Psoas muscle (tissue), 8 donors: ENCODE data around the gene ACOT11. TPM values are rescaled to one million over a fixed set of nuclear protein-coding genes. Genes with fewer than 3 reads are reported as not detected.

Source experiments
- ATAC-seq, 4 donors: fragments of 200-7000 bp; cut with Tn5 transposase; one replicate each; pipeline ENCODE4 v1.9.1; 2020; ENCODE audit warnings: moderate library complexity in 3 of 4, mild to moderate bottlenecking in 2 of 4
- DNase-seq, 2 donors: peaks; one replicate each; pipeline ENCODE4 v3.0.0-alpha.2; 2020
- H3K27ac ChIP-seq: fragments of 200-600 bp; one replicate; pipeline ENCODE4 v1.8.0; 2022
- H3K27me3 ChIP-seq, 3 donors: fragments of 200-600 bp in 1 of 3; one replicate each; pipeline versions ENCODE4 v1.6.1 to v1.8.0; 2013 to 2022; ENCODE audit warnings: low read length in 2 of 3, mild to moderate bottlenecking in 2 of 3, moderate library complexity in 1 of 3; ENCODE audit not compliant: insufficient read depth in 3 of 3
- H3K36me3 ChIP-seq, 2 donors: fragments of 200-600 bp in 1 of 2; one replicate each; pipeline versions ENCODE4 v1.6.1 to v1.8.0; 2013 to 2022; ENCODE audit warnings: low read depth in 1 of 2, mild to moderate bottlenecking in 1 of 2, moderate library complexity in 1 of 2; ENCODE audit not compliant: insufficient read depth in 1 of 2
- H3K4me1 ChIP-seq: fragments of 200-600 bp; one replicate; pipeline ENCODE4 v1.8.0; 2022
- H3K4me3 ChIP-seq: fragments of 200-600 bp; one replicate; pipeline ENCODE4 v1.8.0; 2022; ENCODE audit warnings: mild to moderate bottlenecking
- H3K9me3 ChIP-seq: fragments of 200-600 bp; one replicate; pipeline ENCODE4 v1.8.0; 2022
- CTCF ChIP-seq: fragments of 200-600 bp; IDR thresholded peaks from one replicate; pipeline ENCODE4 v1.8.0; 2022; ENCODE audit warnings: antibody characterized with exemption
- WGBS, 3 donors: extraction: QIAGEN DNeasy Blood & Tissue Kit; methylation state at CpG; one replicate each; pipeline versions ENCODE4 v1.1.6 to v1.1.7; 2013; 5-methylcytosine and 5-hydroxymethylcytosine counted together
- intact Hi-C, 2 donors: fragments of 100-400 bp; cut with DNase I; formaldehyde crosslinking; loops; one replicate each; pipeline versions ENCODE4 v1.11.0 to v1.14.2; 2022
- polyA plus RNA-seq, 3 donors: library from polyadenylated mRNA; stranded (reverse); fragments of 200-250 nt; gene quantifications; one replicate each; pipeline ENCODE4 v1.2.3, GENCODE V29; 2013
- total RNA-seq, 4 donors: library from RNA; stranded (reverse); fragmentation: NEBNext Ultra II Directional in 2 of 4; extraction: Animal tissue kit (Norgen Biotek cat#: 25700) in 2 of 4; gene quantifications; one replicate each; pipeline versions ENCODE4 v1.2.1 to v1.2.4, GENCODE V29; 2021 to 2023
- donor health status: healthy with polysubstance abuse.
- donor health status: DM: no; HTN: no; CAD: no; lungs with moderate emphysema.
- donor health status: Bipolar disorder and iron deficiency.
- donor health status: healthy.
- donor health status: DM: yes; HTN: yes; CAD: no.
- donor health status: DM: no; HTN: no; CAD: no.
- donor health status: DM: no; HTN: no; CAD: no.
- donor health status: DM: yes; HTN: yes; CAD: no.

Gene ACOT11
- total and polyA plus RNA-seq, 7 donors, result 0.82 to 13.9 (median 2.4) TPM

- WGBS, 3 donors, result 77 to 85% (median 82%) methylated on average over 2 of the region's 2 CpGs
- Histone ChIP-seq H3K9me3 (no peaks in the 10 kb centered on the region), H3K27ac (no peak overlapping the region), H3K4me3 (no peak overlapping the region), H3K27me3 (no peaks in the 10 kb centered on the region), H3K36me3 (peaks cover 0 to 3% of the 10 kb centered on the region in 2 donors), H3K4me1 (no peaks in the 10 kb centered on the region)
- intact Hi-C loops, result no loop called here
- ATAC-seq, result no peak
- no peak for DNase-seq
- no peak for TF ChIP-seq CTCF
Observed at GRCh38 chr1:54614024-54614423, 66.0 kb downstream of the ACOT11 start.

DNA sequence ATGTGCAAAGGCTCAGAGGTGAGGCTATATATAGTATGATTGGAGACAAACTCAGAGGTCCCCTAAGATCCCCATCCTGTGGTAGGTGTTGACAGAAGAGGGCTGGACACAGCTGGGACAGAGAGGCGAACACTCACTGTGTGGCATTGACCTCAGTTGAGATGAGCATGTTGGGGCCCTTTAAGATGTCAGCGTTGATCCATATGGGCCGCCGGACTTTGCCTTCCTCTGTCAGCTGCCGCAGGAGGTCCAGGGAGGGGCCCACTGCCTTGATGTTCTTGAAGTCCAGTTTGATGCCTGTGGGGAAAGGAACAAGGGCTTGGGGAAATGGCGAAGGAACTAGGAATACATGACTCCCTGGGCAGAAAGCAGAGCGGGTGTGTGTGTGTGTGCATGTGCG, 66.5 kb downstream of the ACOT11 start:
- no peak for ATAC-seq
- TF ChIP-seq CTCF, result no peak
- WGBS, 3 donors, result 68 to 79% (median 73%) methylated on average over 8 of the region's 8 CpGs
- intact Hi-C loops, result no loop called here
- Histone ChIP-seq H3K36me3 (no peaks in the 10 kb centered on the region), H3K27ac (no peak overlapping the region), H3K9me3 (no peaks in the 10 kb centered on the region), H3K4me1 (no peaks in the 10 kb centered on the region), H3K4me3 (no peak overlapping the region), H3K27me3 (no peaks in the 10 kb centered on the region)
- DNase-seq, result no peak

GRCh38 chr1:54615531-54616279, 67.7 kb downstream of the ACOT11 start:
- Histone ChIP-seq H3K27ac (no peak overlapping the region), H3K27me3 (no peaks in the 10 kb centered on the region), H3K4me1 (no peaks in the 10 kb centered on the region), H3K9me3 (no peaks in the 10 kb centered on the region), H3K36me3 (no peaks in the 10 kb centered on the region), H3K4me3 (no peak overlapping the region)
- no peak for ATAC-seq
- WGBS, 3 donors, result 60 to 70% (median 69%) methylated on average over 13 of the region's 13 CpGs
- no peak for TF ChIP-seq CTCF
- intact Hi-C loops, result no loop called here
- DNase-seq, result no peak

DNA sequence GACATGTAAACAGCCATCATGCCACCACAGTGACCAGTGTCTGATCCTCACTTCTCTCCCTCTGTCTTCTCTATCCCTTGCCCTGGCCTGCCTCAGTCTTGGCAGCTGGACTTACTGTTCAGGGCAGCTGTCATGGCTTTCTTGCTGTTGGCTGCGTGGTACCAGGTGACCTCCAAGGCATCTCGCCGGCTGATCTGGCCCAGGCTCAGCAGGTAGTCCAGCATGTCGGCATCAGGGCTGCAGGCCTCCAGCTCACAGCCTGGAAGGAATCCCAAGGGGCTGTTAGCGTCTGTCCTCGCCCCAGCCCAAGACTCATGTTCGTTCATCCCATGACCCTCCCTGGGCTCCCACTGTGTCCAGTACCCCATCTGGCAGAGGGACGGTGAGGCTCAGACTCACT, 71.7 kb downstream of the ACOT11 start:
- Histone ChIP-seq H3K4me1 (no peaks in the 10 kb centered on the region), H3K36me3 (no peaks in the 10 kb centered on the region), H3K27me3 (no peaks in the 10 kb centered on the region), H3K4me3 (no peak overlapping the region), H3K9me3 (no peaks in the 10 kb centered on the region), H3K27ac (no peak overlapping the region)
- intact Hi-C loops, result no loop called here
- DNase-seq (no peak), ATAC-seq (peak in 3 of 4 donors; percentile 48 to 67 (median 52))
- 44 to 63% (median 57%) methylated on average over 8 of the region's 8 CpGs for WGBS, 3 donors
- no peak for TF ChIP-seq CTCF
